EL (cell line): Measurements from ENCODE around the gene GRM3.

Experiments
- DNase-seq: peaks from one replicate; pipeline ENCODE4 v3.0.0-alpha.2; 2016

Gene GRM3

GRCh38 chr7:86706406-86706805 is 62.7 kb downstream of the GRM3 start:
- DNase-seq = no peak

GRCh38 chr7:86708031-86708680 is 64.4 kb downstream of the GRM3 start:
- DNase-seq = no peak

- no peak for DNase-seq
Observed at GRCh38 chr7:86720306-86720705, 76.6 kb downstream of the GRM3 start.

GRCh38 chr7:86733783-86734182 is 90.1 kb downstream of the GRM3 start:
- DNase-seq = peak; percentile 2

- DNase-seq = no peak
Observed at GRCh38 chr7:86745013-86745745, 101.5 kb downstream of the GRM3 start.

- DNase-seq = no peak
Observed at GRCh38 chr7:86747698-86748097, 104.0 kb downstream of the GRM3 start.

- DNase-seq = no peak
Observed at GRCh38 chr7:86748201-86748600, 104.5 kb downstream of the GRM3 start.

GRCh38 chr7:86748843-86749719 is 105.4 kb downstream of the GRM3 start:
- DNase-seq = no peak

GRCh38 chr7:86749741-86750665 is 106.3 kb downstream of the GRM3 start:
- DNase-seq = no peak

- DNase-seq = no peak
Observed at GRCh38 chr7:86760236-86760635, 116.5 kb downstream of the GRM3 start.

- DNase-seq = no peak
Observed at GRCh38 chr7:86762129-86762528, 118.4 kb downstream of the GRM3 start.

- DNase-seq = no peak
Observed at GRCh38 chr7:86765931-86766330, 122.2 kb downstream of the GRM3 start.

- DNase-seq = no peak
Observed at GRCh38 chr7:86768394-86768793, 124.7 kb downstream of the GRM3 start.

- no peak for DNase-seq
Observed at GRCh38 chr7:86768967-86769760, 125.5 kb downstream of the GRM3 start.

GRCh38 chr7:86773309-86773708 is 129.6 kb downstream of the GRM3 start:
- DNase-seq = no peak

GRCh38 chr7:86775203-86775602 is 131.5 kb downstream of the GRM3 start:
- no peak for DNase-seq

GRCh38 chr7:86776136-86776535 is 132.4 kb downstream of the GRM3 start:
- no peak for DNase-seq

- no peak for DNase-seq
Observed at GRCh38 chr7:86778271-86778670, 134.6 kb downstream of the GRM3 start.

- DNase-seq = no peak
Observed at GRCh38 chr7:86784765-86785164, 141.1 kb downstream of the GRM3 start.

GRCh38 chr7:86785641-86786040 is 141.9 kb downstream of the GRM3 start:
- no peak for DNase-seq

GRCh38 chr7:86786376-86786775 is 142.7 kb downstream of the GRM3 start:
- DNase-seq = no peak

GRCh38 chr7:86788948-86789347 is 145.2 kb downstream of the GRM3 start:
- no peak for DNase-seq
